Measurements from ENCODE around the gene TARM1. TPM values are rescaled to one million over a fixed set of nuclear protein-coding genes. Genes with fewer than 3 reads are reported as not detected.
"Not testable (repeated sequence)": the region's sequence is repeated elsewhere in the genome, so short reads cannot be mapped to it uniquely, and the experiment has no call there.

TARM1 gene
- total RNA-seq, 4 donors from 2014 or later, result not detected

DNA sequence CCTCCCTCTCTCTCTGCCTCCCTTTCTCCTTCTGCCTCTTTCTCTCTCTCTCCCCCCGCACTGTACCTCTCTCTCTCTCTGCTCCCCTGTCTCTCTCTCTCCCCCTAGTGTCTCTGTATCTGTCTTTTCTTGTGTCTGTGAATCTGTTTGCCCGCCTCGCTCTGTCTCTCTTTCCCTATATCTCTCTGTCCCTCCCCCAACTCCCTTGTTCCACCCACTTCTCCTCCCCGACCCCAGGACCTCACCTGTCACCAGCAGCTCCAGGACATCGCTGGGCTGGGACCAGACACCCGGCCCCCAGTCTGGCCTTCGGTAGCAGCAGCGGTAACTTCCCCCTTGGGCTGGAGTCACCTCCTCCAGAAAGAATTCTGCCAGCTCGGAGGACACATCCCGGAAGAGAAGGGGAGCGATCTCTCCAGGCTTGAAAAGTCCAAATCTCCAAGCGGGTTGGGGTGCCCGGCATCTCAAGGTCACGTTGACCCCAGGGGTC lies 15.5 kb upstream of the TARM1 start:
- no peak for TF ChIP-seq POLR2A (IDR thresholded peaks at IDR 0.05)
- TF ChIP-seq, protein P1, sequence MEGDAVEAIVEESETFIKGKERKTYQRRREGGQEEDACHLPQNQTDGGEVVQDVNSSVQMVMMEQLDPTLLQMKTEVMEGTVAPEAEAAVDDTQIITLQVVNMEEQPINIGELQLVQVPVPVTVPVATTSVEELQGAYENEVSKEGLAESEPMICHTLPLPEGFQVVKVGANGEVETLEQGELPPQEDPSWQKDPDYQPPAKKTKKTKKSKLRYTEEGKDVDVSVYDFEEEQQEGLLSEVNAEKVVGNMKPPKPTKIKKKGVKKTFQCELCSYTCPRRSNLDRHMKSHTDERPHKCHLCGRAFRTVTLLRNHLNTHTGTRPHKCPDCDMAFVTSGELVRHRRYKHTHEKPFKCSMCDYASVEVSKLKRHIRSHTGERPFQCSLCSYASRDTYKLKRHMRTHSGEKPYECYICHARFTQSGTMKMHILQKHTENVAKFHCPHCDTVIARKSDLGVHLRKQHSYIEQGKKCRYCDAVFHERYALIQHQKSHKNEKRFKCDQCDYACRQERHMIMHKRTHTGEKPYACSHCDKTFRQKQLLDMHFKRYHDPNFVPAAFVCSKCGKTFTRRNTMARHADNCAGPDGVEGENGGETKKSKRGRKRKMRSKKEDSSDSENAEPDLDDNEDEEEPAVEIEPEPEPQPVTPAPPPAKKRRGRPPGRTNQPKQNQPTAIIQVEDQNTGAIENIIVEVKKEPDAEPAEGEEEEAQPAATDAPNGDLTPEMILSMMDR (IDR thresholded peaks at IDR 0.05), result no peak
- no peak overlapping the region for H3K4me3 ChIP-seq (ENCODE audit: low read depth, poor library complexity, severe bottlenecking)
- intact Hi-C loops (cut with DNase I; ENCODE audit: low total_unique reads), result no loop called here
- 2 to 4% methylated on average over 13 to 14 of the region's 14 CpGs for WGBS, 2 donors
- DNase-seq (ENCODE audit: low spot score in 2 of 2), result peak in 1 of 2 donors; percentile 24

DNA sequence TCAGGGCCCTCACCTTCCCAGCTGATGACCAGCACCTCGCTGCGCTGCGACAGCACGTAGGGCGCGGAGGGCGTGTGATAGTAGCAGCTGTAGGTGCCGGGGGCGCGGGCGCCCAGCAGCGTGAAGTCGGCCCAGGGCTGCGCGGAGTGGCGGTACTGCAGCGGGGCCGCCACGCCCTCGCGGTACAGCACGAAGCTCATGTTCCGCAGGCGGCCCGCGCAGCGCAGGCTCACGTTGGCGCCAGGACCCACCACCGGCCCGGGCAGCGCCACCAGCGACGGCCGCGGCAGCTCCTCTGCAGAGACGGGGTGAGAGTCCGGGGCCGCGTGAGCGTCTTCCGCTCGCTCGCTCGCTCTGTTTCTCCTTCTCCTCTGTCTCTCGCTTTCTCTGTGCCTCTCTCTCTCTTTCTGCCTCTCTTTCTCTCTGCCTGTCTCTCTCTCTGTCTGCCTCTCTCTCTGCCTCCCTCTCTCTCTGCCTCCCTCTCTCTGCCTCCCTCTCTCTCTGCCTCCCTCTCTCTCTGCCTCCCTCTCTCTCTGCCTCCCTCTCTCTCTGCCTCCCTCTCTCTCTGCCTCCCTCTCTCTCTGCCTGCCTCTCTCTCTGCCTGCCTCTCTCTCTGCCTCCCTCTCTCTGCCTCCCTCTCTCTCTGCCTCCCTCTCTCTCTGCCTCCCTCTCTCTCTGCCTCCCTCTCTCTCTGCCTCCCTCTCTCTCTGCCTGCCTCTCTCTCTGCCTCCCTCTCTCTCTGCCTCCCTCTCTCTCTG lies 14.9 kb upstream of the TARM1 start:
- intact Hi-C loops (cut with DNase I; ENCODE audit: low total_unique reads); H3K4me3 ChIP-seq (ENCODE audit: low read depth, poor library complexity, severe bottlenecking): not testable (repeated sequence)
- WGBS, 2 donors, result 1 to 3% methylated on average over 29 to 43 of the region's 46 CpGs
- DNase-seq (ENCODE audit: low spot score in 2 of 2), result peak in 1 of 2 donors; percentile 89

DNA sequence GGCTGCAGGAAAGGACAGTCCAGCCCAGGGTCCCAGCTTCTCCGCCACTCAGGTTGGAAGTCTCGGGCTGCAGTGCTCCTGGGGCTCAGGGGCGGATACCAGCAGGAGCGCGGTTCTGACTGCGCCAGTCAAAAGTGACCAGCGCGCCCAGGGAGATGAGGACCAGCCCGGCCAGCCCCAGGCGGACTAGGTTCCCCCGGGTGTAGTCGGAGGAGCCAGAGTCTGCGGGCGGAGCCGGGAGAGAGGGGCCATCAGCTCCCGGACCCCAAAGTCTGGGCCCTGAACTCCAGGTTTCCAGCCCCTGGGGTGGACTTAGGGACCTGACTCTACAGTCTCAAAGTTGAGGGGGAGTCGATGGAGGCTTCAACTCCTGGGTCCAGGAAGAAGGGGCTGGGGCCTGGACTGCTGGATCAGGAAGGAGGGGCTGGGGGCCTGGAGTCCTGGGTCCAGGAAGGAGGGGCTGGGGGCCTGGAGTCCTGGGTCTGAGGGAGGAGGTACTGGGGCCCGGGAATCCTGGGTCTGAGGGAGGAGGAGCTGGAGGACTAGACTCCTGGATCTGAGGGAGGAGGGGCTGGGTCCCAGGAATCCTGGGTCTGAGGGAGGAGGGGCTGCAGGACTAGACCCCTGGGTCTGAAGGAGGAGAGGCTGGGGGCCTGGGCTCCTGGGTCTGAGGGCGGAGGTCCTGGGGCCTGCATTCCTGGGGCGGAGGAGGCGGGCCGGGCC lies 14.1 kb upstream of the TARM1 start:
- no peak overlapping the region for H3K4me3 ChIP-seq (ENCODE audit: low read depth, poor library complexity, severe bottlenecking)
- no peak for DNase-seq (ENCODE audit: low spot score in 2 of 2)
- intact Hi-C loops (cut with DNase I; ENCODE audit: low total_unique reads), result no loop called here
- 75 to 77% methylated on average over 9 to 21 of the region's 22 CpGs for WGBS, 2 donors
- TF ChIP-seq POLR2A (IDR thresholded peaks at IDR 0.05), result no peak

DNA sequence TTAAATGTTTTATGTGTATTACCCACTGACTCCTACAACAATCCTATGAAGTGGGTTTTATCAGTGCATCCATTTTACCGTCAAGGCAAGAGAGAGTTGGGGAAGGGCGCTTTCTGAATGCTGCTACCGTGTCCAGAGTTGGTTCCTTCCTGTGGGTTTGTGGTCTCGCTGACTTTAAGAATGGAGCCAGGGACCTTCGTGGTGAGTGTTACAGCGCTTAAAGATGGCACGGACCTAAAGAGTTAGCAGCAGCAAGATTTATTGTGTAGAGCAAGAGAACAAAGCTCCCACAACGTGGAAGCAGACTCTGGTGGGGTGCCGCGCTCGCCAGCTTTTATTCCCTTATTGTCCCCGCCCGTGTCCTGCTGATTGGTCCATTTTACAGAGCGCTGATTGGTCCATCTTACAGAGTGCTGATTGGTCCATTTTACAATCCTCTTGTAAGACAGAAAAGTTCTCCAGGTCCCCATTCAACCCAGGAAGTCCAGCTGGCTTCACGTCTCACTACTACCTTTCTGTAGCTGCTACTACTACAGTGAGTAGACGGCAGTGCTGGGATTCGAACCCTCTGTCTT lies 13.3 kb upstream of the TARM1 start:
- 82 to 86% methylated on average over 17 of the region's 17 CpGs for WGBS, 2 donors

DNA sequence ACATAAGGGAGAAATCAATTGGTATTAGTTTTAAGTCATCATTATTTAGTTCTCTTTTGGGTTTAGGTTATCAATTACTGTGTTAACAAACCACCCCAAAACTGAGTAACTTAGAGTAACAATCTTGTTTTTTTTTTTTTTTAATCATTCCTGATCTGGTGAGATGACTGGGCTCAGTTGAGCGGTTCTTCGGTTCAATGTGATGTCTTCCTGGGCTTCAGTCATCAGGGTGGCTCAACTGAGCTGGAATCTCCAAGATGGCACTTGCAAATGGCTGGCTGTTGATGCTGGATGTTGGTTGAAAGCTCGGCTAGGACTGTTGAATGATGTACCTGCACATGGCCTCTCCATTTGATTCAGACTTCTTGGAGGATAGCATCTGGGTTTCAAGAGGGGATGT lies 3.2 kb upstream of the TARM1 start:
- no peak for DNase-seq (ENCODE audit: low spot score in 2 of 2)
- intact Hi-C loops (cut with DNase I; ENCODE audit: low total_unique reads), result no loop called here
- TF ChIP-seq, protein P1 (IDR thresholded peaks at IDR 0.05), result no peak
- no peak for TF ChIP-seq POLR2A (IDR thresholded peaks at IDR 0.05)
- WGBS, 2 donors, result 86 to 96% methylated on average over 2 to 3 of the region's 3 CpGs
- no peak overlapping the region for H3K4me3 ChIP-seq (ENCODE audit: low read depth, poor library complexity, severe bottlenecking)

More for the DNA sequence above, 13.3 kb upstream of the TARM1 start:
- intact Hi-C loops (cut with DNase I; ENCODE audit: low total_unique reads), result no loop called here
- no peak for TF ChIP-seq POLR2A (IDR thresholded peaks at IDR 0.05)
- TF ChIP-seq, protein P1 (IDR thresholded peaks at IDR 0.05), result no peak
- DNase-seq (ENCODE audit: low spot score in 2 of 2), result no peak
- H3K4me3 ChIP-seq (ENCODE audit: low read depth, poor library complexity, severe bottlenecking), result no peak overlapping the region

DNA sequence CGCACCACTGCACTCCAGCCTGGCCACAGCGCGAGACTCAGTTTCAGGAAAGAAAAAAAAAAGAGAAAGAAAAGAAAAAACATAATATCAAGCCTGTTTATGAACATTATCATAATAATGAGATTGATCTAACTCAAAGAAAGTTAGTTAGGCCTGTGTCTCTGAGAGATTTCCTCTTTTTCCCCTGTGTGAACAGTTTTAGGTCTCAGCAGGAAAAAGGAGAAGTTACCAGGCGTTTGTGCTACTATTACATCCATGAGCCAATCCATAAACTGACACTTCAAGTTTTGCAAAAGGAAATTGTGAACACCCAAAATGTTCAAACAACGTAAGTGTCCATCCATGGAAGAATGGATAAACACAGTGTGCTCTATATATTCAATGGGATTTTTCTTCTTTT lies 3.8 kb downstream of the TARM1 start:
- TF ChIP-seq, protein P1 (IDR thresholded peaks at IDR 0.05), result no peak
- no peak for TF ChIP-seq POLR2A (IDR thresholded peaks at IDR 0.05)
- DNase-seq (ENCODE audit: low spot score in 2 of 2), result no peak
- 75 to 80% methylated on average over 5 of the region's 5 CpGs for WGBS, 2 donors
- no peak overlapping the region for H3K4me3 ChIP-seq (ENCODE audit: low read depth, poor library complexity, severe bottlenecking)
- intact Hi-C loops (cut with DNase I; ENCODE audit: low total_unique reads), result no loop called here

Data from lower leg skin (tissue), 4 donors.